ENCODE measurements around the gene ARL14EP.
A peak's percentile ranks its signal among the peaks of the same experiment; 100 is the strongest.

Gene ARL14EP

DNA sequence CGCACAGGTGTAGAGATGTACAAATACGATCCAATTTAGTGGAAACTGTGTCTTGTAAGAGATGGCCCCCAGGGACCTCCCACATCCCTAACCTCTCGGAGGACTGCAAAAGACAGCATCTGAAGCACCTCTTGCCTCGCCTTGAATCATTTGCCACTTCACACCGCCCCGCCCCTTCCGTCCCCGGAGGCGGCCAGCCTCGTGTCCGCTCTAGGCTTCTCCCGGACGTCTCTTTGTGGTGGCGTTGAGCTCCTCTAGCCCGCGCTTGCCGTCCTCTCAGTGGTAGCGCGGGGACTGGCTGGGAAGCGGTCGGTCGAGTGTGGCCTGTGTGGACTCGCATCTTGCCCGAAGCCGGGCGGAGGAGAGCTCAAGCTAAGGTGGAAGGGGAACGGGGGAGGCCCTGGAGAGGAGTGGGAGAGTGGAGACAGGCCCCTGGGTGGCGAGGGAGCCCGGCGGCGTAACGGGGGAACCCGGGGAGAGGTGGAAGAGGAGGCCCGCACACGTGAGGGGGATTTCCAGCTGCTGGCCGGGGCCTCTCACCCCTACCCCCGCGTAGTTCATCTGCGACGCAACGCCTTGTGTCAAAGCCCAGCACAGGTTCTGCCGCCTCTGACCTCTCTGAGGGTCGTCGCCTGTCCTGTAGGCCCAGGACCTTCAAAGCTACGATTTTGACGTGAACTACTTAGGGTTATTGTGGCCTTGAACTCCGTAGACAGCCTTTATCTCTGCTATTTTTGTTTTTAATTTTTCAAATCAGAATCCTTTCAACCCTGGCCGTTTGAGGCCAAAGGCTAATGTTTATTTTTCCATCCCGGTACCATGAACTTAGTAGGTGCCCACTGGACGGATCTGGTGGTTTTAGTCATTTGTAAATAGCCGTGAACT, at the start of gene ARL14EP:
ARL14EP (plus strand) TSS at position 279 of the 885 bp plus-strand sequence. CDS start 7,845 bp downstream, outside the sequence.
- H3K4me1 ChIP-seq (ENCODE audit: control insufficient read depth in 1 of 2, insufficient read depth in 2 of 2, low read length in 2 of 2), result peaks cover 12 to 34% of the 10 kb centered on the region in 2 donors
- peak within 1 kb of the TSS; percentile 79 for H3K27ac ChIP-seq (ENCODE audit: low read length)
- H3K36me3 ChIP-seq (ENCODE audit: control insufficient read depth in 1 of 2, insufficient read depth in 2 of 2, low read length in 2 of 2), result no peaks in the 10 kb centered on the region
- H3K27me3 ChIP-seq (ENCODE audit: low read depth, low read length), result no peaks in the 10 kb centered on the region
- no peaks in the 10 kb centered on the region for H3K9me3 ChIP-seq (ENCODE audit: control insufficient read depth in 1 of 2, low read length in 2 of 2)
- H3K4me3 ChIP-seq (ENCODE audit: low read depth in 1 of 2, low read length in 2 of 2), result peak within 1 kb of the TSS; percentile 76 to 81

DNA sequence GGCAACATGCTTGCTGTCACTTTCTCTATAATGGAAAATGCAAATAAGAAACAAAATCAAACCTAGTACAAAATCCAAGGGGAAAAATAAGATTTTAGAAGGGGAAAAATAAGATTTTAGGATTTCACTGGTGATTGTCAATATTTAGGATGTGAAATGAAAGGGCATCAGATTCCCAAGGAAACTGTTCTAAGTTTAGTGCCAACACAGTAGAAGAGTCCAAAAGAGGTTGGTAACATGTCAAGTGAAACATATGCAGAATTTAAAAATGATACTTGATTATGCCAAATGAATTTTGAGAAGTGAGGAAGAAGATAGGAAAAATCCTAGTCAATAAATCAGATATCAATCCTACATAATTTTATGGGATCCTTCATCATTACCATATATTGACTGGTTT, 45.7 kb upstream of the ARL14EP start:
- Histone ChIP-seq H3K27me3 (ENCODE audit: low read depth, low read length) (no peaks in the 10 kb centered on the region), H3K4me1 (ENCODE audit: control insufficient read depth in 1 of 2, insufficient read depth in 2 of 2, low read length in 2 of 2) (no peaks in the 10 kb centered on the region), H3K27ac (ENCODE audit: low read length) (no peak overlapping the region), H3K9me3 (ENCODE audit: control insufficient read depth in 1 of 2, low read length in 2 of 2) (no peaks in the 10 kb centered on the region), H3K4me3 (ENCODE audit: low read depth in 1 of 2, low read length in 2 of 2) (no peak overlapping the region), H3K36me3 (ENCODE audit: control insufficient read depth in 1 of 2, insufficient read depth in 2 of 2, low read length in 2 of 2) (no peaks in the 10 kb centered on the region)

DNA sequence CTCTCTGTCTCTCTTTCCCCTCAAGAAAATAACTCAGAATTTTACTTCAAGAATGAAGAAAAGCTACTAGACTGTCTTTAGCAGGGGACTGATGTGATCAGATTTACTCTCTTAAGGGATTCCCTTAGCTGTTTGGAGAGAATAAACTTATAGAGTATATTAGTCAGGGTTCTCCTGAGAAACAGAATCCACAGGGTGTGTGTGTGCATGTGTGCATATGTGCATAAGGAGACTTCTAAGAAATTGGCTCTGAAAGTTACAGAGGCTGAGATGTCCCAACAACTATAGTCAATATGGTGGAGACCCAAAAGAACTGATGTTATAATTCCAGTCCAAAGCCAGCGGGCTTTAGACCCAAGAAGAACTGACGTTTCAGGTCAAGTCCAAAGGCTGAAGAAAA, 43.1 kb upstream of the ARL14EP start:
- H3K27ac ChIP-seq (ENCODE audit: low read length), result no peak overlapping the region
- H3K27me3 ChIP-seq (ENCODE audit: low read depth, low read length), result no peaks in the 10 kb centered on the region
- no peaks in the 10 kb centered on the region for H3K4me1 ChIP-seq (ENCODE audit: control insufficient read depth in 1 of 2, insufficient read depth in 2 of 2, low read length in 2 of 2)
- no peaks in the 10 kb centered on the region for H3K9me3 ChIP-seq (ENCODE audit: control insufficient read depth in 1 of 2, low read length in 2 of 2)
- no peaks in the 10 kb centered on the region for H3K36me3 ChIP-seq (ENCODE audit: control insufficient read depth in 1 of 2, insufficient read depth in 2 of 2, low read length in 2 of 2)
- no peak overlapping the region for H3K4me3 ChIP-seq (ENCODE audit: low read depth in 1 of 2, low read length in 2 of 2)

DNA sequence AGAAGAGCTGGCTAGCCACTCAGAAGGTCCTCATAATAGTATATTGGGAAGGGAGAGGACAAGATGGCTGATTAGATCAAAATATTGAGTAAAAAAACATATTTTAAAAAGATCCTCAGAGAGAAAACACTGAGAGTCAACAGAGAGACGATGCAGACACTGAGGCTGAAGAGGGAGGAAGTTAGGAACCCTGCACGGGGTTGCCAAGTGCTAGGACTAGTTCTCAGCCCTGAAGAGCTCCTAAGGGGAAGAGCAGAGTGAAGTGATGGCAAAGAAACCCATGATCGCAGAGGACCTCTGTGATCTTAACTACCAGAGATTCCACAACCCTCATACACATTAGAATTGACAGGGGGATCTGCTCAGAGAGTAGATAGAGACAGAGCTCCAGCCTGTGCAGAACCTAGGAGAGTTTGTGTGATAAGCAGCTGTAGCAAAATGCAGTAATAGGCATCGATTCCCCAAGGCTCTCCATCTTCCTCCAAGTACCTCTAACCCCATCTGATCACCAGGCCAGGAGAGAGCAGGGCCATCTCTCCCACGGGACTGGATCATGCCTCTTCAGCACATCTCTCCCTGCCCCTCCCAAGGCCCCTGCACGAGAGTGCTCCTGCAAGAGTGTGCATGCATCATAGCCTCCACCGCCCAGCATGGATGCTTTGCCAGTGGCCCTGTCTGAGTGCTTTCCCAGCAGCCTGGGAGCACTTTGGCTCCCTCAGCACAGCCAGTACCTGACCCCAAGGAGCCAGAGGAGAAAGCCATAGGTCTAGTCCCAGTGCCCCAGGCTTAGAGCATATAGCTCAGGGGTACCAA, 41.2 kb upstream of the ARL14EP start:
- Histone ChIP-seq H3K27ac (ENCODE audit: low read length) (no peak overlapping the region), H3K4me3 (ENCODE audit: low read depth in 1 of 2, low read length in 2 of 2) (no peak overlapping the region), H3K9me3 (ENCODE audit: control insufficient read depth in 1 of 2, low read length in 2 of 2) (no peaks in the 10 kb centered on the region), H3K4me1 (ENCODE audit: control insufficient read depth in 1 of 2, insufficient read depth in 2 of 2, low read length in 2 of 2) (no peaks in the 10 kb centered on the region), H3K36me3 (ENCODE audit: control insufficient read depth in 1 of 2, insufficient read depth in 2 of 2, low read length in 2 of 2) (no peaks in the 10 kb centered on the region), H3K27me3 (ENCODE audit: low read depth, low read length) (no peaks in the 10 kb centered on the region)

DNA sequence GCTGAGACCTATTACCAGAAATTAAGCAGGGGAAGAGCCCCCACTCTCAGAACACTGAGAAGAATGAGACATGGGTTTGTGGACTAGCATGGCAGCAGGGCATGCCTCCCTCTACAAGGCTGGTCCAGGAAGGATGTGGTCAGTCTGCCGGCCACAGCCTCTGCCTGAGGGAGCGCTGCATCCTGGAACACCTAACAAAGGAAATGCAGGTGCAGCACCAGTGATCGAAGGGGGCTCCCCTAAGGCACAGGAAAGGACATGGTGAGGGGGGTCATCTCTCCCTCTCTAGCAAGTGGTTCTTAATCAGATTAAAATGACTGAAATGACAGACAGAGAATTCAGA, 40.6 kb upstream of the ARL14EP start:
- Histone ChIP-seq H3K4me1 (ENCODE audit: control insufficient read depth in 1 of 2, insufficient read depth in 2 of 2, low read length in 2 of 2) (no peaks in the 10 kb centered on the region), H3K27ac (ENCODE audit: low read length) (no peak overlapping the region), H3K27me3 (ENCODE audit: low read depth, low read length) (no peaks in the 10 kb centered on the region), H3K36me3 (ENCODE audit: control insufficient read depth in 1 of 2, insufficient read depth in 2 of 2, low read length in 2 of 2) (no peaks in the 10 kb centered on the region), H3K4me3 (ENCODE audit: low read depth in 1 of 2, low read length in 2 of 2) (no peak overlapping the region), H3K9me3 (ENCODE audit: control insufficient read depth in 1 of 2, low read length in 2 of 2) (no peaks in the 10 kb centered on the region)

DNA sequence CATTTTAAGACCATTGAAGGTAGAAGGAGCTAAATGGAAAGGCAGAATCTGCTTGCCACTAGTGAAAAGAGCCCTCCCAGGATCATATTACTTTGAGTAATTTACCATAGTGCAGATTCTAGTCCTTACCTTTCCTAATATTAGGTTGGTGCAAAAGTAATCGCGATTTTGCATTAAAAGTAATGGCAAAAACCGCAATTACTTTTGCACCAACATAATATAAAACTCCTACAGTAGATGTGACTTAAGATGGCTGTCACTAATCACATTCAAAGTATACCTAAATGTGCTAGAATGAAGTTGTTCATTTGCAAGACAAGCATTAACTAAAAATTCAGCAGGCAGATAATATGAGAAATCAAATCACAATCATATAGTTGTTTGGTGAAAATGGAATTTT, 38.1 kb upstream of the ARL14EP start:
- Histone ChIP-seq H3K36me3 (ENCODE audit: control insufficient read depth in 1 of 2, insufficient read depth in 2 of 2, low read length in 2 of 2) (no peaks in the 10 kb centered on the region), H3K27me3 (ENCODE audit: low read depth, low read length) (no peaks in the 10 kb centered on the region), H3K4me1 (ENCODE audit: control insufficient read depth in 1 of 2, insufficient read depth in 2 of 2, low read length in 2 of 2) (no peaks in the 10 kb centered on the region), H3K9me3 (ENCODE audit: control insufficient read depth in 1 of 2, low read length in 2 of 2) (no peaks in the 10 kb centered on the region), H3K27ac (ENCODE audit: low read length) (no peak overlapping the region), H3K4me3 (ENCODE audit: low read depth in 1 of 2, low read length in 2 of 2) (no peak overlapping the region)

DNA sequence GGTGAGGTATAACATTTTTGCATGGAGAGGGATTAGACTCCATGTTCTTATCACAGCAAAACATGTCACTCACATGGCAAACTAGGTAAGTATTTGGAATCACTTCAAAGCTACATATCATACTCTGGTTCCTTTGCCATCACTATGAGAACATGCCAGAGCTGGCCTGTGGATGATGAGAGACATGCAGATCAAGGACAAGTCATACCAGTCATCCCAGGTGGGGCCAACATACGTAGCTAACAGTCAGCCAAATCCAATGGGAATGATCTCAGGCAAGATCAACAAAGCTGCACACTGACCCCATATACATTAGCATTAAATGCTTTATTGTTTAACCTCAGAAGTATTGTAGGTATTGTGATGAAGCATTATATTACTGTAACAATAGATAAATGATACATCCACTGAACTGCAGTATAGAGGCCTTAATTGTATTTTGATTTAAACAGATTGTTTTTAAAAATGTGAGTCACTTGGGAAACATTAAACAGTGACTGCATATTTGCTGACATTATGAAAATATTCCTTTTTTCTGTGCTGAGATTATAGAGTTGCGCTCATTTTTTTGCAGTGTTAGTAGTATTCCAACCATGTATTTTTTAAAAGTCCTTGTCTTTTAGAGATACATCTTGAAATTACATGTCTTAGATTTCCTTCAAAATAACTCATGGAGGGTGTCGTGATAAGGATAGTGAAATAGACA, 37.3 kb upstream of the ARL14EP start:
- H3K27me3 ChIP-seq (ENCODE audit: low read depth, low read length), result no peaks in the 10 kb centered on the region
- H3K9me3 ChIP-seq (ENCODE audit: control insufficient read depth in 1 of 2, low read length in 2 of 2), result no peaks in the 10 kb centered on the region
- H3K4me1 ChIP-seq (ENCODE audit: control insufficient read depth in 1 of 2, insufficient read depth in 2 of 2, low read length in 2 of 2), result no peaks in the 10 kb centered on the region
- H3K4me3 ChIP-seq (ENCODE audit: low read depth in 1 of 2, low read length in 2 of 2), result no peak overlapping the region
- no peaks in the 10 kb centered on the region for H3K36me3 ChIP-seq (ENCODE audit: control insufficient read depth in 1 of 2, insufficient read depth in 2 of 2, low read length in 2 of 2)
- no peak overlapping the region for H3K27ac ChIP-seq (ENCODE audit: low read length)

- Histone ChIP-seq H3K36me3 (ENCODE audit: control insufficient read depth in 1 of 2, insufficient read depth in 2 of 2, low read length in 2 of 2) (no peaks in the 10 kb centered on the region), H3K9me3 (ENCODE audit: control insufficient read depth in 1 of 2, low read length in 2 of 2) (no peaks in the 10 kb centered on the region), H3K27me3 (ENCODE audit: low read depth, low read length) (no peaks in the 10 kb centered on the region), H3K4me3 (ENCODE audit: low read depth in 1 of 2, low read length in 2 of 2) (no peak overlapping the region), H3K27ac (ENCODE audit: low read length) (no peak overlapping the region), H3K4me1 (ENCODE audit: control insufficient read depth in 1 of 2, insufficient read depth in 2 of 2, low read length in 2 of 2) (no peaks in the 10 kb centered on the region)
These were observed 31.6 kb upstream of the ARL14EP start for GRCh38 chr11:30291331-30291730.

DNA sequence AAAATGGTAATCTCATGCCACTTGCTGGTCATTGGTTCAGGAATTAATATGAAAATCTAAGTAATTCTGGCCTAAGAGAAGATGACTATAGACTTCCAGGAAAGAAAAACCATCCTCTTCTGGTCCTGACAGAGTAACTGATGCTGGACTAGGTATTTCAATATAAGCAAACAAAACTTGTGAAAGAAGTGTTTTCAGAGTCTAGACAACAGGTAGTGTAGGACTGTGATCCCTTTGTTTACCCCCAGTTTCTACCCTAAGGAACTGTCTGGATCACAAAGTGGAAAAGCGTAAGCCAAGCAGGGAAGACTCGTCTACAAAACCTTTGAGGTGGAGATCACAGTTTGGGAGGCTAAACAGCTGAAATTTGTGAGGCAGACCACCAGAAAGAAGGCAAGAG, 30.4 kb upstream of the ARL14EP start:
- Histone ChIP-seq H3K9me3 (ENCODE audit: control insufficient read depth in 1 of 2, low read length in 2 of 2) (no peaks in the 10 kb centered on the region), H3K4me1 (ENCODE audit: control insufficient read depth in 1 of 2, insufficient read depth in 2 of 2, low read length in 2 of 2) (no peaks in the 10 kb centered on the region), H3K27ac (ENCODE audit: low read length) (no peak overlapping the region), H3K36me3 (ENCODE audit: control insufficient read depth in 1 of 2, insufficient read depth in 2 of 2, low read length in 2 of 2) (no peaks in the 10 kb centered on the region), H3K27me3 (ENCODE audit: low read depth, low read length) (no peaks in the 10 kb centered on the region), H3K4me3 (ENCODE audit: low read depth in 1 of 2, low read length in 2 of 2) (no peak overlapping the region)

DNA sequence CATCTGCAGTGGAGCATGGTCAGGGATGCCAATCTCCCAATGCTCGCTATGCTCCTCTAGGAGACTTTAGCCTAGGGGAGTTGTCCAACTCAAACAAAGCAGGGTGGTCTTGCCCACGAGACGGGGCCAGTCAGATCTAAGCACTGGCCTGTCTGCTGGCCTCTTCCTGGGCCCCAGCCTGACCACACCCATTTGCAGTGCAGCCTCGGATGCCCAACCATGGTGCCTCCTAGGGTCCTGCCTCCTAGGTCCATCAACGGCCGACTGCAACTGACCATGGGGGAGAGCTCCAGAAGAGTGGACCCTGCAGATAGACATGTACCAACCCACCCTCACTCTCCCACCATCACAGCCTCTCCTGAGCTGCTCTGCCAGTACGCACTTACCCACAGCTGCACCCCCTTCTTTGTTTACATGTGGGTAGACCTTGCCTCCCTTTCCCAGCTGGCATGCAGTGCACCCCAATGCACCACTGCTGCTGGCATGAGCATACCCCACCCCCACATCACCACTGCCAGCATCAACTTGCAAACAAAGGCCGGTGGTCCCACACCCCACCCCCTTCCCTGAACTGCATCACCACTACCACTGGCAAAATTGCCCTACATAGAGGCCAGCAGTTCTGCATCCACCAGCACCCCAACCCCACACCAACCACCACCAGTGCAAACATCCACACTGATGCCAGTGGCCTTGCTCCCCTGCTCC, 27.6 kb upstream of the ARL14EP start:
- Histone ChIP-seq H3K4me3 (ENCODE audit: low read depth in 1 of 2, low read length in 2 of 2) (no peak overlapping the region), H3K36me3 (ENCODE audit: control insufficient read depth in 1 of 2, insufficient read depth in 2 of 2, low read length in 2 of 2) (no peaks in the 10 kb centered on the region), H3K4me1 (ENCODE audit: control insufficient read depth in 1 of 2, insufficient read depth in 2 of 2, low read length in 2 of 2) (no peaks in the 10 kb centered on the region), H3K27me3 (ENCODE audit: low read depth, low read length) (no peaks in the 10 kb centered on the region), H3K9me3 (ENCODE audit: control insufficient read depth in 1 of 2, low read length in 2 of 2) (peaks cover 0 to 2% of the 10 kb centered on the region in 2 donors), H3K27ac (ENCODE audit: low read length) (no peak overlapping the region)

DNA sequence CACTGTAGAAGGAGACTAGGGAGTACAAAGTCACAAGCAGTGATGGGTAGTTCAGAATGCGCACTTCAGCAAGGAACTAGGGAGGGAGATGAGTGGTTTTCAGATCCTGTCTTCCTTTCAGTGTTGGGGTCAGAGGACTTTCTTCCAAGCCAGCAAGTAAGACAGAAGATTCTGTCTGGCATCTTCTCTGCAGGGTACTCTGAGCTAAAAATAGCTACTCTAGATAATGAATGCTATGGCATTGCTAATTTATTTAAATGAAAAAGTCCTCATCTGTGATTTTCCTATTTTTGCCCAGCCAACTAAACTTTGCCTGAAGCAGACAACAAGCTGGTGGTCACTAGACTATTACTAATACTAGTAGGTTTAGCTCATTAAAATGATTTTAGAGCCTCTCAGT, 18.3 kb upstream of the ARL14EP start:
- Histone ChIP-seq H3K27ac (ENCODE audit: low read length) (no peak overlapping the region), H3K4me3 (ENCODE audit: low read depth in 1 of 2, low read length in 2 of 2) (no peak overlapping the region), H3K9me3 (ENCODE audit: control insufficient read depth in 1 of 2, low read length in 2 of 2) (no peaks in the 10 kb centered on the region), H3K4me1 (ENCODE audit: control insufficient read depth in 1 of 2, insufficient read depth in 2 of 2, low read length in 2 of 2) (no peaks in the 10 kb centered on the region), H3K36me3 (ENCODE audit: control insufficient read depth in 1 of 2, insufficient read depth in 2 of 2, low read length in 2 of 2) (no peaks in the 10 kb centered on the region), H3K27me3 (ENCODE audit: low read depth, low read length) (no peaks in the 10 kb centered on the region)

Data from muscle layer of duodenum (tissue), 2 donors.